IMR-90 (cell line): Measurements from ENCODE around the gene AKIRIN2. TPM values are rescaled to one million over a fixed set of nuclear protein-coding genes. Genes with fewer than 3 reads are reported as not detected.

Experiments used
- ATAC-seq: fragments of 200-7000 bp; cut with Tn5 transposase; 2 replicates; pipeline ENCODE4 v1.9.1; 2020; ENCODE audit warnings: low read depth, mild to moderate bottlenecking, moderate library complexity
- BruUV-seq: library from RNA; stranded (reverse); fragments of 400-500 nt; replicated peaks from 2 replicates; lab custom pipeline; 2021; lab: Mats Ljungman, UMichigan
- CTCF ChIA-PET: fragments of 300-600 bp; formaldehyde crosslinking; extraction: SDS; loops from one replicate; lab custom pipeline; 2021; ENCODE audit warnings: antibody characterized with exemption; lab: Yijun Ruan, JAX
- POLR2A ChIA-PET: fragments of 300-600 bp; sonication (Branson Sonifier 250); formaldehyde crosslinking; loops from one replicate; lab custom pipeline; 2022; ENCODE audit warnings: antibody characterized with exemption; ENCODE audit not compliant: unreplicated experiment; lab: Charles Lee
- DNase-seq: peaks from one replicate; pipeline ENCODE4 v3.0.0; 2013
- H2AFZ ChIP-seq: replicated peaks from 2 replicates; pipeline ENCODE3; 2013; ENCODE audit warnings: low read length, mild to moderate bottlenecking; ENCODE audit not compliant: poor library complexity
- H2AK5ac ChIP-seq: 2 replicates; pipeline ENCODE4 v1.6.1; 2013; ENCODE audit warnings: low read depth, low read length, inconsistent platforms
- H2AK9ac ChIP-seq: replicated peaks from 2 replicates; pipeline ENCODE3; 2013; ENCODE audit warnings: mild to moderate bottlenecking, low read depth, low read length, moderate library complexity; ENCODE audit not compliant: poor library complexity
- H2BK120ac ChIP-seq: 2 replicates; pipeline ENCODE4 v1.6.1; 2013; ENCODE audit warnings: low read depth, low read length, inconsistent platforms
- H2BK15ac ChIP-seq: 3 replicates; pipeline ENCODE4 v1.6.1; 2013; ENCODE audit warnings: low read depth, low read length, inconsistent platforms
- H2BK20ac ChIP-seq: 2 replicates; pipeline ENCODE4 v1.6.1; 2013; ENCODE audit warnings: low read depth, mild to moderate bottlenecking, inconsistent platforms, low read length, moderate library complexity
- H2BK5ac ChIP-seq: 2 replicates; pipeline ENCODE4 v1.6.1; 2013; ENCODE audit warnings: mild to moderate bottlenecking, low read depth, low read length, inconsistent platforms; ENCODE audit not compliant: poor library complexity, severe bottlenecking
- H3K14ac ChIP-seq: replicated peaks from 2 replicates; pipeline ENCODE4 v1.6.1; 2013; ENCODE audit warnings: low read depth, low read length, inconsistent platforms
- H3K18ac ChIP-seq: 2 replicates; pipeline ENCODE4 v1.6.1; 2013; ENCODE audit warnings: low read depth, low read length, control low read depth
- H3K23ac ChIP-seq: 2 replicates; pipeline ENCODE4 v1.6.1; 2013; ENCODE audit warnings: low read depth, low read length, inconsistent platforms
- H3K27ac ChIP-seq: 2 replicates; pipeline ENCODE4 v1.5.1; 2013; ENCODE audit warnings: mild to moderate bottlenecking, control low read depth, low read length; ENCODE audit not compliant: insufficient read depth
- H3K27me3 ChIP-seq: 2 replicates; pipeline ENCODE4 v1.6.1; 2013; ENCODE audit warnings: low read length; ENCODE audit not compliant: control insufficient read depth, insufficient read depth
- H3K36me3 ChIP-seq: 2 replicates; pipeline ENCODE4 v1.6.1; 2013; ENCODE audit warnings: low read length, mixed read lengths; ENCODE audit not compliant: control insufficient read depth, insufficient read depth
- H3K4ac ChIP-seq: 2 replicates; pipeline ENCODE4 v1.6.1; 2013; ENCODE audit warnings: low read depth, low read length, inconsistent platforms
- H3K4me1 ChIP-seq: 2 replicates; pipeline ENCODE4 v1.6.1; 2013; ENCODE audit warnings: low read length, mixed read lengths; ENCODE audit not compliant: control insufficient read depth, insufficient read depth
- H3K4me2 ChIP-seq: 2 replicates; pipeline ENCODE4 v1.6.1; 2013; ENCODE audit warnings: low read depth, mild to moderate bottlenecking, control low read depth, low read length, moderate library complexity
- H3K4me3 ChIP-seq: 2 replicates; pipeline ENCODE4 v1.5.1; 2013; ENCODE audit warnings: low read depth, mild to moderate bottlenecking, control low read depth, low read length, moderate library complexity; ENCODE audit not compliant: insufficient read depth
- H3K56ac ChIP-seq: 2 replicates; pipeline ENCODE4 v1.6.1; 2013; ENCODE audit warnings: low read length, inconsistent platforms; ENCODE audit not compliant: insufficient read depth; ENCODE audit errors: extremely low read depth
- H3K79me1 ChIP-seq, 2 experiments: 2 replicates each; pipeline ENCODE4 v1.6.1; 2013; ENCODE audit warnings: low read length in 2 of 2, inconsistent platforms in 1 of 2, low read depth in 1 of 2
- H3K9ac ChIP-seq: 2 replicates; pipeline ENCODE4 v1.6.1; 2013; ENCODE audit warnings: low read depth, low read length, control low read depth
- H3K9me1 ChIP-seq: 2 replicates; pipeline ENCODE4 v1.6.1; 2013; ENCODE audit warnings: low read length, inconsistent platforms; ENCODE audit not compliant: insufficient read depth
- H3K9me3 ChIP-seq: 2 replicates; pipeline ENCODE4 v1.6.1; 2013; ENCODE audit warnings: low read length; ENCODE audit not compliant: control insufficient read depth, insufficient read depth
- H4K20me1 ChIP-seq: 2 replicates; pipeline ENCODE4 v1.6.1; 2013; ENCODE audit warnings: low read length, inconsistent platforms; ENCODE audit not compliant: insufficient read depth
- H4K5ac ChIP-seq: 2 replicates; pipeline ENCODE4 v1.6.1; 2013; ENCODE audit warnings: mild to moderate bottlenecking, low read depth, low read length, control low read depth
- H4K8ac ChIP-seq, 2 experiments: 2 replicates each; pipeline ENCODE4 v1.6.1; 2013; ENCODE audit warnings: low read depth in 2 of 2, low read length in 2 of 2, control low read depth in 1 of 2, inconsistent platforms in 1 of 2
- H4K91ac ChIP-seq: 2 replicates; pipeline ENCODE4 v1.6.1; 2013; ENCODE audit warnings: low read depth, low read length, inconsistent platforms; ENCODE audit not compliant: insufficient read depth
- BHLHE40 ChIP-seq: fragments of 150-350 bp; IDR thresholded peaks from 2 replicates; pipeline ENCODE4 v1.6.1; 2016; ENCODE audit warnings: mild to moderate bottlenecking, low read depth, low read length
- CHD1 ChIP-seq: IDR thresholded peaks from 2 replicates; pipeline ENCODE4 v1.6.1; 2012; ENCODE audit warnings: low read depth, low read length, improper control_type of control experiment
- MAFK ChIP-seq: IDR thresholded peaks from 2 replicates; pipeline ENCODE4 v1.6.1; 2012; ENCODE audit warnings: low read depth, low read length, improper control_type of control experiment
- NFE2L2 ChIP-seq: fragments of 150-350 bp; IDR thresholded peaks from 2 replicates; pipeline ENCODE4 v1.6.1; 2016; ENCODE audit warnings: low read depth, mild to moderate bottlenecking, low read length
- POLR2A ChIP-seq: IDR thresholded peaks from 2 replicates; pipeline ENCODE4 v1.6.1; 2012; ENCODE audit warnings: mild to moderate bottlenecking, low read depth, low read length
- RAD21 ChIP-seq: IDR thresholded peaks from 2 replicates; pipeline ENCODE4 v1.6.1; 2012; ENCODE audit warnings: low read length, improper control_type of control experiment
- RFX5 ChIP-seq: IDR thresholded peaks from 2 replicates; pipeline ENCODE4 v1.8.0; 2012; ENCODE audit warnings: low read depth, mild to moderate bottlenecking, low read length, moderate library complexity
- whole genome bisulfite sequencing, 2 experiments: methylation state at CpG; one replicate each; pipeline versions ENCODE4 v1.1.5 to v1.1.7; 2013; ENCODE audit warnings: missing lambda C conversion rate in 2 of 2; ENCODE audit not compliant: insufficient read length in 1 of 2; ENCODE audit errors: extremely low coverage in 2 of 2; 5-methylcytosine and 5-hydroxymethylcytosine counted together
- dilution Hi-C: fragments of 300-500 bp; cut with HindIII; formaldehyde crosslinking; loops from one replicate; pipeline ENCODE4 v1.14.3; 2018; ENCODE audit warnings: low sequenced_read_pairs; ENCODE audit not compliant: unreplicated experiment
- in situ Hi-C: fragments of 300-500 bp; cut with MboI; formaldehyde crosslinking; loops from 3 replicates; pipeline ENCODE4 v1.14.3; 2019; ENCODE audit warnings: low sequenced_read_pairs, inconsistent platforms, mixed read lengths
- intact Hi-C: fragments of 100-400 bp; cut with micrococcal nuclease; formaldehyde crosslinking; loops from 2 replicates; pipeline ENCODE4 v1.10.0; 2022
- polyA plus RNA-seq, 3 experiments: library from polyadenylated mRNA; depleted of rRNA; stranded (reverse); fragments of >200 nt; gene quantifications; 2 replicates each; pipeline ENCODE4 v1.2.3, GENCODE V29; 2012; ENCODE audit warnings: low replicate concordance in 1 of 3
- total RNA-seq: library from RNA; depleted of rRNA; stranded (reverse); fragments of >200 nt; gene quantifications from 2 replicates; pipeline ENCODE4 v1.2.3, GENCODE V29; 2012

AKIRIN2 gene
- total and polyA plus RNA-seq, 2 of the 4 experiments (the other 2 are of a cell fraction): 7.9 to 26.6 TPM

DNA sequence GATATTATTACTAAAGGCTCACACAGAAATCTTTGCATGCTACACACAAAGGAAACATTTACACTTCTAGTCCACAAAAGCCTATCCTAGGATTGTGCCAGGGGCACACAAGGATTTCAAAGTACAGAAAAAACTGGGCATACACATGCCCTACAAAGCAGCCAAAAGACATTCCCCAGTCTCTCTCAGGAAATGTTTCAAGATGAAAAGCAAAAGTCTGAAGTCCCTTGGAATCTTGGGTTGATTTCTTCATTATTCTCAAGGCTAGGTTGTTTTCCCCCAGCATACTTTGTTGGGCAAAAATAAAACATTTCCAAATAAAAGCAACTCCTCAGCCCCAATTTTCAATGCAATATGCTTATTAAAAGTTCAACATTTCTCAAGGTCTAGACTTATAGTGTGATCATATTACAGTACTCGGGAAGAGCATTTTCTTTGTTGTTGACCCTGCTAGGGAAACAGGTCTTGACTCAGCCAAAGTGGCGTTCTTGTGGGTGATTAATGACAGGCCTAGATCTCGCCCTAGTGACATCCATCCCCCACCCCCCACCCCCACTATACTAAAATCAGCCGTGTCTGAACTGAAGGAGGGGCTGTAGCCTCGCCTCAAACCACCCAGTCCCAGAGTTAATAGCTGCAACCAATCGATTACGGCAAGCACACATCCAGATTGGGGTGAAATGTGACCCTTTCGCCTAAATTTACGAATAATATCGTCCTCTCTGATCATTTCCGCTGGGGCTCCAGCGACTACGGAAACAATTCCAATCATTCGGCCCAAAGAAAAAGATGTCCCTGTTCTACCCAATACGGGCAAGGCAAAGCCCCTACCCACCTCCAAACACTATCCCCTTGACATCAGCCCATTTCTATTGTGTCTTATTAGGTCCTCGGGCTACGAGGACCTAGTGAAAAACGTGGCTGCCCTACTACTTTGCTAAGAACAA lies 1.4 kb downstream of the AKIRIN2 start (continued):
- TF ChIP-seq MAFK (no peak), POLR2A (no peak; the same call in 1 of the 2 replicates), BHLHE40 (no peak)

DNA sequence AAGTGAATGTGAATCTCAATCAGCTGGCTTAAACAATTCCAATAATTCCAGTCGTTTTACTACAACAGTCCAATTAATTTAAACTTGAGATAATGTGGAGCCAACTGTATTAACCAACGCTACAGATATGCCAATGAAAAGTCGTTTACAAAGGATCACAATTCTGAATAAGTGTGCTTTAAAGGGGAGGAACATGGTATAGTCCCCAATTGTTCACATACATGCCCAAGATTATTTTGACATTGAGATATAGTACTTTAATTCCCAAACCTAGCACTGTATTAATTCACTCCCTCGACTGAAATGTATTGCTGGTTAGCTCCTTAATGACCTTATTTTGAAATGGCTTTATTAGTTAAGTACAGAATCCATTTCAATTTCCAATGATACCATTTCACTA lies 2.5 kb downstream of the AKIRIN2 start:
- Histone ChIP-seq H3K4ac (no peak overlapping the region), H4K5ac (no peak overlapping the region), H3K36me3 (no peaks in the 10 kb centered on the region), H3K79me1 (peaks cover 0 to 9% of the 10 kb centered on the region in 2 experiments; a peak in 2 of 4 replicates), H2BK20ac (no peak overlapping the region), H3K14ac (0 out of 2 replicates have a peak overlapping the region, but pooled peaks have one; percentile 19), H3K9me1 (0 out of 2 replicates have a peak, but pooled peaks cover 7% of the 10 kb centered on the region), H3K4me2 (peak overlapping the region; percentile 96), H3K27ac (peak overlapping the region; percentile 25; the same call in 1 of the 2 replicates), H2BK5ac (peak overlapping the region; percentile 61), H3K9me3 (no peaks in the 10 kb centered on the region), H2AFZ (no peak overlapping the region), H2BK120ac (no peak overlapping the region), H3K18ac (no peak overlapping the region), H3K56ac (no peak overlapping the region; the same call in 1 of the 2 replicates), H3K9ac (peak overlapping the region; percentile 99; the same call in 1 of the 2 replicates), H2AK5ac (no peak overlapping the region), H4K20me1 (peaks cover 60% of the 10 kb centered on the region), H2BK15ac (no peak overlapping the region), H3K23ac (peak overlapping the region; percentile 70; the same call in 1 of the 2 replicates), H4K91ac (no peak overlapping the region), H4K8ac (no peak overlapping the region), H3K4me3 (peak overlapping the region; percentile 59), H2AK9ac (no peak overlapping the region), H3K27me3 (no peaks in the 10 kb centered on the region), H3K4me1 (peaks cover 8% of the 10 kb centered on the region)
- BruUV-seq: no TSS peak
- dilution Hi-C loops: no loop called here
- in situ Hi-C loops: no loop called here
- TF ChIP-seq RAD21: no peak
- TF ChIP-seq RFX5: no peak
- no peak for TF ChIP-seq CHD1
- TF ChIP-seq NFE2L2: no peak
- ChIA-PET CTCF (interaction anchor here (0.9 kb wide), 1 partner anchor 16 kb away, joined by 3 read pairs; no protein-coding TSS in a partner anchor), POLR2A (no interaction called here)
- WGBS, 2 experiments: no CpG with 5 or more reads among the region's 4 CpGs
- intact Hi-C loops: loop anchor here (1.0 to 10.0 kb wide), 5 partner anchors 97 to 542 kb away; partner anchors contain the start of genes ORC3 and ZNF292
- ATAC-seq (no peak), DNase-seq (no peak)
